GM19099 (cell line): ENCODE data around the gene FTH1.

Experiments used
- POLR2A ChIP-seq: IDR thresholded peaks from 3 replicates; pipeline ENCODE4 v1.6.1; 2011; ENCODE audit warnings: low read depth; ENCODE audit not compliant: insufficient read length; ENCODE audit errors: extremely low read depth

FTH1 gene

DNA sequence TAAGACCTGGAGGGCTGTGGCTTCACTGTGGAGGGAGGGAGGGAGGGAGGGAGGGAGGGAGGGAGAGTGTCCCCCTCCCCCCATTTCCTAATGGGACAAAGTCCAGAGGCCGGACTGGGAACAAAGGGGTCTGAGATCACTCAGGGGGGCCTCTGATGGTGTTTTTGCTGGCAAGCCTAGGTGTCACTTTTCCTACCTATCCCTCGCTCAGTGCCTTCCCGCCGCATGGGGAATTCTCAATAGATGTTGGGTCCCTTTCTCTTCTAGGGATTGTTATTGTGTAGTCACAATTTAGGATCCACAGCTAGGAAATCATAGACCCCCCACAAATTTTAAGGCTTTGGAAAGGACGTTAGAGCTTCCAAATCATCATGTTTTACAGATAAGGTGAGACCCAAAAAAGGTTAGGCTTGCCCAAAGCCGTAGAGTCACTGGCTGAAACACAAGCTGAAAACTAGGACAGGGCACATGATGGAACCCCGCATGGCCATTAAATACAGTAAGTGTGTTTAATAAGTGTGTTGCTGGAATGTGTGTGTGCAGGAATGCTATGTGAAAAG lies 4.8 kb upstream of the FTH1 start:
- no peak for TF ChIP-seq POLR2A

DNA sequence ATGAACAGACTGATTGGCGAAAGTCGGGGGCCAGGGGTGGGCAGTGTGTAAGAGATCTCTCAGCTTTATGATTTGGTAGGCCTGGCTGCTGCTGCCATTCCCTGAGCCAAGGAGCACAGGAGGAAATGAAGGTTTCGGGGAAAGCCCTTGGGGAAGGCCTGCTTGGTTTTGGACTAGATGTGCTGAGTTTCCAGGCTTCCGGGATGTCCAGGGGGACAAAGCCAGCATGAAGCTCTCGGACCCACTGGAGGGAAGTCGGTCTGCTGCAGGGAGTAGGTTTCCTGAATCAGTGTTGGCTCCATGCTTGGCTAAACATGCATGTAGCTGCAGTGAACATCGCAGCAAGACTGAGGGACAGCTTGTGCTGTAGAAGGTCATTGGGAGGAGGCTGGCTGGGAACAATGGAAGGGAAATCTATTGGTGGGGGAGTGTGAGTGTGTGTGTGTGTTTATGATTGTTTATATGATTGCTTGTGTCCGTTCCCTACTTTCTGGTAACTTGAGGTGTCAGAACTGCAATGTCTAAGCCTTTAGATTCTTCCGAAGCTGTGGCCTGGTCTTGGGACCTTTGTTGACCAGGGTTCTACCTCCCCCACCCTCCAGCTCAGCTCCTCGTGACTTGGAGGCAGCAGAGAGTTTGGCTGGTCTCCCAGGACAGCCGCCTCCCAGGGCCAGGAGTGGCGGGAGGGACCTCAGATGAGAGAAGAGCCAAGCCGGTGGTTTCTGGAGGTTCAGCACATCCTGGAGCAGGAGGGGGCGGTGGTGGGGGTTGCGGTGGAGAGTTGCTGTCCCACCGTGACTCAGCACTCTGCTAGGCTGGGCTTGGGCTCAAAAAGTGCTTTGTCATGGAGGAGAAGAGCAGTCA lies 4.0 kb upstream of the FTH1 start:
- peak; percentile 59 for TF ChIP-seq POLR2A

DNA sequence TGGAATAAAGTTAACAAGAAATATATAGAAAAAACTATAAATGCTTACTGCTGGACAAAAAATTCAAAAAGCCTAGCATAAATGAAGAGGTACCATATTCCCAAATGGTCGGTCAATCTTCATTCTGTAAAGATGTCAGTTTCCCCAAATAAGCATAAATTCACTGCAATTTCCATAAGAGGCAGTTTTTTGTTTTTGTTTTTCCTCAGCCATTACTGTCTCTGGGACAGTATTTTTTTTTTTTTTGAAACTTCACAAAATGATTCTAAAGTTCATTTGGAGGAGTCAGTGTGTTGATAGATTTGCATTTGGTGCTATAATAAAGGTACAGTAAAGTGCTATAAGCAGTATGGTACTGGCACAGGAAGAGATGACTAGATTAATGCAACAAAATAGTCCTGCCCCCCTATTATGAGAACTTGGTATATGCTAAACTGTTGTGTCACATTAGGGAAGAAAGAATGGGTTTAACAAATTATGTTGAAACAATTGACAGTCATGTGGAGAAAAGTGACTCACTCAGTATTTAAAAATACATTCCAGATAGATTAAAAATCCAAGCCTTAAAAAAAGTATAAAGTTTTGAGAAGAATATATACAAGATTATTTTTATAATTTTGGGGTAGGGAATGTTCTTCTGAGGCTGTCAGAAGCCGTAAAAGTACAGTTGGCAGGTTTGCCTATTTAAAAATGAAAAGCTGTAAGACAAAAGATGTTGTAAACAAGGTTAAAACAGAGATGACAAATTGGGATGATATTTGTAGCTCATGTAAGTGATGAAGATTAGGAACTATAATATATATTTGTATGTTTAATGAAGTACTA lies 2.6 kb upstream of the FTH1 start:
- TF ChIP-seq POLR2A: no peak

DNA sequence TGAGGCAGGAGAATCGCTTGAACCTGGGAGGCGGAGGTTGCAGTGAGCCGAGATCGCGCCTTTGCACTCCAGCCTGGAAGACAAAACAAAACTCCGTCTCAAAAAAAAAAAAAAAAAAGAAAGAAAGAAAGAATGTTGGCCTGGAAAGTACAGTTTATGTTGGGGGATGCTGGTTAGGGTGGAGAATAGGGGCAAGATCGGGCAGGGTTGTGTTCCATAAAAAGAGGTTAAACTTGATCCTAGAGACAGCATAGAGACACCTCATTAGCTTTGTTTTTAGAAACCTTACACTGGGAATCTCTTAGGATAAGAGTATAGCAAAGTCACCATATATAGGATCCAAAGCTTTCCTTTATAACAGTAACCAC lies 1.9 kb upstream of the FTH1 start:
- TF ChIP-seq POLR2A: no peak

DNA sequence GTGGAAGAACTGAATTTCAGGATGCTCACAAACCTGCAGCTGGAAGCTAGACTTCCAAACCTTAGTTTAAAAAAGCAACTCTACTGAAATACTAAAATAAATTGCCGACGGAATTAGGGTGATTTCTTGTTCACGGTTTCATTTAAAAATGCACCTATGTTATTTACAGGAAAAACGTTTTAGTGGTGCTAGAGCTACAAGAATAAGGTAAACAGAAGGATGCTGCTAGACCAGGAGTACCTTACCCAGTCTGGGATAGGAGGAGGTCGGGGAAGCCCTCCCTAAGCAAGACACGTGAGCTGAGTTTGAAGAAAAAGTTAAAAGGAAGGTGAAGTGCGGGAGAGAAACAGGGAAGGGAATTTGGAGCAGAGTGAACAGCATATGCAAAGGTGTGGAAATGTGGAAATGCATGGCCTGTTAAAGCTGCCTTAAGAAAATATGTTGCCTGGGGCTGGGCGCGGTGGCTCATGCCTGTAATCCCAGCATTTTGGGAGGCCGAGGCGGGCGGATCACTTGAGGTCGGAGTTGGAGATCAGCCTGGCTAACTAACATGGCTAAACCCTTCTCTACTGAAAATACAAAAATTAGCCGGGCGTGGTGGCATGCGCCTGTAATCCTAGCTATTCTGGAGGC lies 1.4 kb upstream of the FTH1 start:
- TF ChIP-seq POLR2A: no peak

DNA sequence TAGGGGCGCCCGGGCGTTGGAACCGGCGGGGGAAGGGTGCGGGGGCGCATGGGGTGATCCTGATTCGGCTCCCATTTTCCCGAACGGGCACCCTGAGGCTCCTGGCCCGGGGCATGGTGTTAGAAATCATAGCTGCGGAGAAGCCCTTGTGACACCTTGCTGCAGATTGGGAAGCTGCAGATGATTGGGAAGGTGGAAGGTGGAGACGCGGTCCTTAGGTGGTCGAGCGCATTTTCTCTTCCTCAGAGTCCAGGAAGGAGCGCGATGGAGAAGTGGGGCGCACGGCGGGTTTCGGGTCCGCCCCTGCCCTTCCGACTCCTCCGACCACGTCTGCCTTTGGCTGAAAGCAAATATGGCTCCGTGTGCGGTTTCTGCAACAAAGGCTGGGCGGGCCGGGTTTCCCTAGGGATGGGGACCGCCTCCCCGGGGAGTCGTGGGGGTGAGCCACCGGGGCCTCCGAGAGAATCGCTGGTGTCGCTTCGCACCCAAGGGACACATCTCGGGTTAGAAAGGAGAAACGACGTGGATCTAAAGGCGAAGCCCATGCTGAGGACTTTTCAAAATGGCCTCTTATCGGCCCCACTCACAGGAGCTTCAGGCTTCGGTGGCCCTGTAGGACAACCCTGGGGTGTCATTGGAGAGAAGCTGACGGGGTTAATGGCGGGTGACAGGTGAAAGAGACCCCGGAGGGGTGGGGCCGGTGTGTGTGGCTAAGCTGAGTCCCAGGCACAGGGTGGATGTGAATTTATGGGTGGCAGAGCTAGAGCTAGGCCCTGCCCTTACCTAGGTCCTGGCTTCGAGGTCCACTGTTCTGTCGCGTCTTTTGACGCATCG lies 707 bp upstream of the FTH1 start:
- TF ChIP-seq POLR2A: no peak

DNA sequence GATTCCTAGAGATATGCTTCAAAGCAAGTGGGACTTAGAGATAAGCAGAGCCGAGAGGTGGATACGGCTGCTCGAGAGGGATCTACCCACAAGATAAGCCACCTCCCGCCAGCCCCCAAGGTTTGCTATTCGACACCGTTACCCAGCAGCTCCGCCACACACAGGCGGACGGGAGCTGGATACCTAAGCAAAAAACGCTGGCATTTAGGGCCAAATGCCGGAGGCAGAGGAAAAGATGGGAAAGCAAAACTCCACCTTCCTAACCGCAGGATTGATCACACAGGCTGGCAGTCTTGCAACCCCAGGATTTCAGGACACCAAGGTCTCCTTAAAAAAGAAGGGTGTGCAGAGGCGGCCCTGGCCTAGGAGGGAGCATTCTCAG lies 709 bp downstream of the FTH1 start:
- TF ChIP-seq POLR2A: no peak

DNA sequence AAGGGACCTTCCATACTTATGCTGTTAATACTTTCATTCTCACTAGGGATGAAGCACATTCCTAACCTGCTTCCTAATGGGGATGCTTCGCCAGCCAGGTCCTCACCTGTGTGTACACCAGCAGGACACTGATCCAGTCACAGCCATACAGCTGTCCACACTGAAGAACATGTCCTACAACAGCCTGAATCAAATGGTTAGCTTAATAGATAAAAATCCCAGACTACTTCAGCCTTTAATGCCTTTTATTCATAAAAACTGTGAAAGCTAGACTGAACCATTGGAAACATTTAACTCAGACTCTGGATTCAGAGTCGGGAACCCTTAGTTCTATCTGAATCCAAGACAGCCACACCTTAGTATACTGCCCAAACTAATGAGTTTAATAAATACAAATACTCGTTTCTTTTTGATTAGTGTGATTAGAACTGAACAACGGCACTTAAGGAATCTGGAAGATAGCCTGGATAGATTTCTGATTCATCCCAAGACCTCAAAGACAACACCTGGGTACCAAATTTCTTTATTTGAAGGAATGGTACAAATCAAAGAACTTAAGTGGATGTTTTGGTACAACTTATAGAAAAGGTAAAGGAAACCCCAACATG lies 3.3 kb downstream of the FTH1 start:
- TF ChIP-seq POLR2A: peak; percentile 39

DNA sequence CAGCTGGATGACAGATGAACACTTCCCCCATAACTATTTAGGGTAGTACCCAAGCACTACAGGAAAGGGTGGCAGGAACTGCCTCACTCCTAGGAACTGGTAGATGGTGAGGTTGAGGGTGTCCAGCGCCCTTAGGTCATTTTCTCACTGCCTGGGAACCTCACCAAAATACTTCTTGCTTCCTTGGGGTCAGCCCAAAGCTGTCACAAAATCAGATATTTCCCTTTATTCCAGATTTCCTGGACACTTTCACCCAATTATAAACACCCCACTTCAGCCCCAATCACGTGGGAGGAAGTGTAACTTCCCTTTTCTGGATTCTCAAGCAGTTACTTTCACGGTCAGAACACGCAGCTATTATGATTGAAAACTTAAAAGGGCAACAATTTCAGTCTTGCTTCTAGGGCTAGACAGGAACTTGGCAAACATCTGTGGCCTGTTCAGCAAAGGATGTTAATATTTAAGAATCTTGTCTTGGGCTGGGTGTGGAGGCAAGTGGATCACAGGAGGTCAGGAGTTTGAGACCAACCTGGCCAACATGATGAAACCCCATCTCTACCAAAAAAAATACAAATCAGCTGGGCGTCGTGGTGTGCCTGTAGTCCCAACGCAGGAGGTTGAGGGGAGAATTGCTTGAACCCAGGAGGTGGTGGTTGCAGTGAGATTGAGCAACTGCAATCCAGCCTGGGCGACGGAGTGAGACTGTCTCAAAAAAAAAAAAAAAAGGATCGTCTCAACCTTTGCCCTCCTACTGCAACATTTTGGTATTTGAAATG lies 4.0 kb downstream of the FTH1 start:
- no peak for TF ChIP-seq POLR2A

DNA sequence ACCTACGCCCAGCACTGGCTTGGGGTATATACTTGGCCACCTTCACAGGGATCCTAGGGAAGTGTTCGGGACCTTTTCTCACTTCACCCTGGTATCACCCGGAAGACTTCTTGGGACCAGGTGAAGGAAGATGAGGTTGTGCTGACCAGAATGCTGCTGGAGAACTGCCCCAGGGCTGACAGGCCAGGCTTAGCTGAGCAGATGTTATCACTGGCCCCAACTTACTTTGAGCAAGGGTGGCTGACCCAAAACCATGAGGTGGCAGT lies 4.5 kb downstream of the FTH1 start:
- no peak for TF ChIP-seq POLR2A

DNA sequence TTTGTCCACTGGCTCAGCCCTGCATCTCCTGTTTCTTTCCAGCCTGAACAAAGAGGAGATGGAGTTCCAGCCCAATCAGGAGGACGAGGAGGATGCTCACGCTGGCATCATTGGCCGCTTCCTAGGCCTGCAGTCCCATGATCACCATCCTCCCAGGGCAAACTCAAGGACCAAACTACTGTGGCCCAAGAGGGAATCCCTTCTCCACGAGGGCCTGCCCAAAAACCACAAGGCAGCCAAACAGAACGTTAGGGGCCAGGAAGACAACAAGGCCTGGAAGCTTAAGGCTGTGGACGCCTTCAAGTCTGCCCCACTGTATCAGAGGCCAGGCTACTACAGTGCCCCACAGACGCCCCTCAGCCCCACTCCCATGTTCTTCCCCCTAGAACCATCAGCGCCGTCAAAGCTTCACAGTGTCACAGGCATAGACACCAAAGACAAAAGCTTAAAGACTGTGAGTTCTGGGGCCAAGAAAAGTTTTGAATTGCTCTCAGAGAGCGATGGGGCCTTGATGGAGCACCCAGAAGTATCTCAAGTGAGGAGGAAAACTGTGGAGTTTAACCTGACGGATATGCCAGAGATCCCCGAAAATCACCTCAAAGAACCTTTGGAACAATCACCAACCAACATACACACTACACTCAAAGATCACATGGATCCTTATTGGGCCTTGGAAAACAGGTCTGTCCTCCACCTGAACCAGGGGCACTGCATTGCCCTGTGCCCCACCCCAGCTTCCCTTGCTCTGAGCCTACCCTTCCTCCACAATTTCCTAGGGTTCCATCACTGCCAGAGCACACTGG lies 5.0 kb downstream of the FTH1 start:
- no peak for TF ChIP-seq POLR2A

DNA sequence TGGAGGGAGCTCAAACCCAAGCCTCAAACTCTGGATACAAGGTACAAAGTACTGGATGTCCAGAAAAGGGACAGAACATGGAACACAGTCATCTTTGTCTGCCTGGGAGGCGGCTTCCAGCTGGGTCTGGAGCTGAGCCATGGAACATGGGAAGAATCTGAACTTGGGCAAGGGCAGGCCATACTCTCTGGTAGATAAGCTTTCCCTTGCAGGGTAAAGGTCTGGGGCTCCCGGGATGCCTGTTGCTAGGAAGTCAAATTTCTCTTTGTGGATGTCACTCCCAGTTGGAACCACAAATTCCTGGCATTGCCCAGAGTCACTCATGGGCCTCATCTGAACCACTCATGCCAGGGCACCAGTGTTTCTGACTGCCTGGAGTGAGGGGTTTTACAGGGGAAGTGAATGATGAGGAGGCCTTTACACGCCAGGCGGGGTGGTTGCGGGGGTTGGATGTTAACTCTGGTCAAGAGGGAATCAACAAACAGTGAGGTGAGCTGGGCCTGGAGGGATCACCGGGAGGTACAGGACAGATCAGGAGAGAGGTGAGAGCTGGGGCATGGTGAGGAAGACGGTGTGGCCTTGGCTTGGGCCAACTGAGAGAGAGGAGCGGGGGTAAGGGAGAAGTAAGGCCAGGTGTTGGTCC lies 5.7 kb downstream of the FTH1 start:
- TF ChIP-seq POLR2A: no peak
